DND-41 (cell line): ENCODE results near the gene PARVB.

Experiments
- CTCF ChIP-seq: IDR thresholded peaks from 2 replicates; pipeline ENCODE4 v1.5.1; 2012; ENCODE audit warnings: borderline replicate concordance, low read length, moderate library complexity, mild to moderate bottlenecking; ENCODE audit not compliant: poor library complexity, severe bottlenecking; ENCODE audit errors: extremely low read depth
- EZH2 ChIP-seq: IDR thresholded peaks from 3 replicates; pipeline ENCODE4 v1.6.1; 2012; ENCODE audit warnings: borderline replicate concordance, low read depth, mild to moderate bottlenecking, moderate library complexity, low read length, inconsistent platforms; ENCODE audit not compliant: severe bottlenecking

- no peak for TF ChIP-seq CTCF
- no peak for TF ChIP-seq EZH2
Observed at GRCh38 chr22:43976861-43977795, 47.0 kb upstream of the PARVB start.
